Activated T-cell treated with anti-CD3 and anti-CD28 coated beads, Interleukin-2, amount 50 U/mL, for 48 hours (primary cell): ENCODE results near the gene CRTC3.
"Not testable (repeated sequence)": the region's sequence is repeated elsewhere in the genome, so short reads cannot be mapped to it uniquely, and the experiment has no call there.

Source experiments
- DNase-seq, 2 experiments: peaks; one replicate each; pipeline ENCODE4 v3.0.0-alpha.2; 2020

CRTC3 gene

DNA sequence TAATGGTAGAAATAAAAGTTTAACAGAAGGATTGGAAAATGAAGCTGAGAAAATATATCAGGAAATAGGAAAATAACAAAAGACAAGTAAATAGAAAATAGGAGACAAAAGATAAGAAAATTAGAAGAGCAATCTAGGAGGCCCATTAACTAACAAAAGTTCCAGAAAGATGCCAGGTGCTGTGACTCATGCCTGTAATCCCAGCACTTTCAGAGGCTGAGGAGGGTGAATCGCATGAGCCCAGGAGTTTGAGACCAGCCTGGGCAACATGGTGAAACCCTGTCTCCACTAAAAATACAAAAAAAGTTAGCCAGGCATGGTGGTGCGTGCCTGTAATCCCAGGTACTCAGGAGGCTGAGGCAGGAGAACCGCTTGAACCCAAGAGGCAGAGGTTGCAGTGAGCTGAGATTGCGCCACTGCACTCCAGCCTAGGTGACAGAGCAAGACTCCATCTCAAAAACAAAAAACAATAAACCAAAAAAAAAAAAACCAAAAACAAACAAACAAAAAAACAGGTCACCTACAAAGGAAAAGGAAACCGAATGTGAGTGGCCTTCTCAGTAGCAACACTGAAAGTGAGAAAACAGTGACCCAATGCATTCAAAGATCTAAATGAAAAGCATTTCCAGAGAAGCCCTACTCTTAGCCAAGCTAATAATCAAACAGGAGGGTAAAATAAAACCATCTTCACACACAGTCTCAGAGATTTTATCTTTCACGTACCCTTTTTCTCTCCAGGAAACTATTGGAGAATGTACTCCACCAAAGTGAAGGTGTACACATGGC, 5.5 kb upstream of the CRTC3 start:
- DNase-seq, result not testable (repeated sequence)

DNA sequence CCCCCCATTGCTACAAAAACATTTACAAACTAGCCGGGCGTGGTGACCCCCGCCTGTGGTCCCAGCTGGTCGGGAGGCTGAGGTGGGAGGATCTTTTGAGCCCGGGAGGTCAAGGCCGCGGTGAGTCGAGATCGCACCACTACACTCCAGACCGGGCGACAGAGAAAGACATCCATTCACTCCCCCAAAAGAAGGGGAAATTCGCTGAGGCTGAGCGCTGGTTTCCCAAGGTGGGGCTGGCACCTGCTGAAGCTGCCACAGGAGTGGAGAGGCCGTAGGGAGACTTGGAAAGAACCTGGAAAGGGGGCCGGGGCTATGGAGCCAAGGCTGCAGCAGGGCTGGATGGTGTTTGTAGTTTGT, 732 bp upstream of the CRTC3 start:
- no peak for DNase-seq

DNA sequence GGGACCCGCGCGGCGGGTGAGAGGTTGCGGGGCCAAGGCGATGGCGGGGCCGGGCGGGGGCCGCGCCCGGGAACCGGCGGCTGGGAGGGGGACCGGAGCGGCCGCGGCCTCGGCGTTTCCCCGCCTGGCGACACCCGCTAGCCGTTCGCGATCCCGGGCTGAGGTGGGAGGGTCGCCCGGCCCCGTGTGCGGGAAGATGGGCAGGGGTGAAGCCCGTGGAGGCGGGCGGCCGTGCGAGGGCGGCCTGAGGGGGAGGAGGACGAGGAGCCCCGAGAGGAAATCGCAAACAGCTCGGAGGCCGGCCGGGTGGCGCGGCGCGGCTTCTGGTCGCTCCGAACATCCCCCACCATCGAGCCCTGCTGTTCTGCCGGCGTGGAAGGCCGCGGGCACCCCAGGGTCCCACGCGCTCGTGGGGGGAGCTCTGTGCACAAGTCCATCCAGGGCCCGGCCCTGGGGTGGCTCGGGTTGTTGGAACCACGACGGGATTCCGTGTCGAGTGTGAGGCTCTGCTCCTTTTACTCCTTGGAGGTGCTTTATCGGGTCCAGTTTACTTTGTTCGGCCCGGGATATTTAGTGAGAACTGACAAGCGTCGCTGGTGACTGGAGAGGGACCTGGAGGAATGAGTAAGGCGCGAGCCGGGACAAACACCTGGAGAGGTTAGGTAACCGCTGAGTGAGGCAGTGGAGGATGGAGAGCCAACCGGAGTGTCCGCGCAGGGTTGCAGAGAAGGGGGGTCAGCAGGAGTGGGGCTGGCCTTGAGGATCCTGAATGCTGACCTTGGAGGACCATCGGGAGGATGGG, 728 bp downstream of the CRTC3 start:
- peak; percentile 55 to 74 for DNase-seq

DNA sequence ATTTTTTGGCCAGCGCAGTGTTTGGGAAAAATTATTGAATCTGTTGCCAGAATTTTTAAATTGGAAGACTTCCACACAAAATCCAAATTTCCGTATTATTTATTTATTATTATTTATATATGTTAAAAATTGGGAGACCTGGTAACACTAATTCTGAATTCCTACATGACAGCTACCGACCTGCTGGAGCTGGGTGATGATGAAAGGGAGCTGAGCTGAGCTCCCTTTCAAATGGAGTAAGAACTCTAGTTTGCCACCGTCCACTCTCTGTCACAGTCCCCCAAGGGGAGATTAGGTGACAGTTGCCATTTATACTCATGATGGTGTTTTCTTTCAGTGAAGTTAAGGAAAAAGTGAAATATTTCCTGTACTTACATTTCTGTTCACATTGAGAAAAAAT, 1.4 kb downstream of the CRTC3 start:
- DNase-seq, result no peak

DNA sequence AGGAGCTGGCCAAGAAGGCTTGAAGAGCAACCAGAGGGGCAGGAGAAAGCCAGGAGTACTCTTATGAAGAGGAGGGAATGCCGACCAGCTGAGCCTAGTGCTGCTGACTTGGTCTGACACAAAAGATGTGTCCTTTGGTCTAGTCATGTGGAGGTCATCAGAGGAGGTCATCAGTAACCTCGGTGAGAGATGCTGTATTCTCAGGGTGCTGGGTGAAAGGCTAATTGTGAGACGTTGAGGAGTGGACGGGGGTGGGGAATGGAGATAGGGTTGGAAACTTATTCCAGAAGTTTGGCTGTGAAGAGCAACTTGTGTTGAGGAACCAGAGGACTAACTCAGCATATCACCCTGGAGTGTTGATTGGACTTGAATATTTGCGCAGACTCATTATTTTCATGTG, 5.5 kb downstream of the CRTC3 start:
- no peak for DNase-seq

DNA sequence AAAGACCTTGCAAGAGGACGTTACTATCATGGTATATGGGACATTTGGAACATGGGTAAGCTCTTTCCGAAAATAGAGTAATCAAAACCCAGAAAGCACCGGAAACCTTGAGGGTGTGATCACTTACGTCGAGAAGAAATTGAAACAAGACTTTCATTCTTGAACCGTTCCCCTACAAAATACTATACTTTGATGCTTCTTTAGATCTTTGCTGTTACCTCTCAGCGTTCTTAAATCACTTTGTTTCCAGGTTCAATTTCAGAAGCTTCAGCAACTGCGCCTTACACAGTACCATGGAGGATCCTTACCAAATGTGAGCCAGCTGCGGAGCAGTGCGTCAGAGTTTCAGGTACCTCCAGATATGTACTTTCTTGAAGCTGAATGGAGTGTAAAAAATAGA, 10.1 kb downstream of the CRTC3 start:
- peak in 1 of 2 experiments; percentile 54 for DNase-seq

DNA sequence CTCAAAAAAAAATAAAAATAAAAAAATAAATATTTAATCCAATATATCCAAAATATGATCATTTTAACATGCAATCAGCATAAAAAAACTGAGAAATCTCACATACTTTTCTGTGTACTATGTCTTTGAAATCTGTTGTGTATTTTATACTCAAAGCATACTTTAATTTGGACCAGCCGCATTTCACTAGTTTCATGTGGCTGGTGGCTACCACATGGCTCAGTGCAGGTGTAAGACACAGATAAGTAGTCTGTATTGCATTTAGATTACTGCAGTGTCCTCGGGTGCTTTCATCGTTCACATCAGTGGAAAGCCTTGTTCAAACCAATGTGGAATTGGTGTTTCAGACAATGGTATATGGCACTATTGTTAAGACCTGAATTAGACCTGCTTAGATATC, 11.0 kb downstream of the CRTC3 start:
- DNase-seq, result no peak

DNA sequence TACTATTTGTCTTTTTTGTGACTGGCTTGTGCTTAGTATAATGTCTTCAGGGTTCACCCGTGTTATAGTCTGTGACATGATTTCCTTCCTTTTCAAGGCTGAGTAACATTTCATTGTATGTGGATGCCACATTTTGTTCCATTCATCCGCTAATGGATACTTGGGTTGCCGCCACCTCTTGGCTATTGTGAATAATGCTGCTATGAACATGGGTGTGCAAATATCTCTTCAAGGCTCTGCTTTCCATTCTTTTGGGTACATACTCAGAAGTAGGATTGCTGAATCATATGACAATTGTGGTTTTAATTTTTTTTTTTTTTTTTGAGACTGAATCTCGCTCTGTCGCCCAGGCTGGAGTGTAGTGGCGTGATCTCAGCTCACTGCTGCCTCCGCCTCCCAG, 15.4 kb downstream of the CRTC3 start:
- DNase-seq, result no peak

DNA sequence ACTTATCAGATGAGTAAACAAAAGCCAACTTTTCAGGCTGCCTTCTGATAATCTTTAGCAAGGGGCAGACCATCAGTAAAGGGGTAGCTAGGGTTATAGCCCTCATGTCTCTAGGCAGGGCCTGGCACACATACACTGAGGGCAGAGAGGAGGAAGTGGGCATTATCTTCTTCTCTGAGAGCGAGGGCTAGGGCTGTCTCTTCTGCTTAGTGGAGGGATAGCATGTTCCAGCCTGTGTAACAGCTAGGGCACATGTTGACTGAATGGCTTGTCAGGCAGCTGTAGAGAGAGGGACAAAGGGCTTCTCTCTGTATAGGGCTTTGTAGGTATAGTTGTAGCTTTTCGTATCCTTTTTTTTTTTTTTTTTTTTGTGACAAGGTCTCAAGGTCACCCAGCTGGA, 17.8 kb downstream of the CRTC3 start:
- DNase-seq, result no peak

DNA sequence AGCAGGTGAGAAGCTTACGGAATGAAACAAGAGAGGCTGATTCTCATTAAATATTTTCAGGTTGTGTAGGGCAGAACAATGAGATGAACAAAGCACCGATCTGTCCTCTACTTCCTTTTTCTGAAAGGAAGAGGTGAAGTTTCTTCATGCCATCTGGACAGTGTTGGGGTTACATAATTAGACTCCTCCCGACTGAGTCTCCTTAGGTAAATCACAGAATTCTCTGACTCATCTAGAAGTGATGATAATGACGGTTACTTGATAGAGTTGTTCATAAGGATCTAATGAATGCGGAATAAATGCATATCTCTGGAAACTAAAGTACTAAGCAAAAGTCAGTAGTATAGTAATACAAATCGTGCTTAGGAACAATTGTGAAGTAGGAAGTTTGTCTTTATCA, 21.2 kb downstream of the CRTC3 start:
- DNase-seq, result no peak

DNA sequence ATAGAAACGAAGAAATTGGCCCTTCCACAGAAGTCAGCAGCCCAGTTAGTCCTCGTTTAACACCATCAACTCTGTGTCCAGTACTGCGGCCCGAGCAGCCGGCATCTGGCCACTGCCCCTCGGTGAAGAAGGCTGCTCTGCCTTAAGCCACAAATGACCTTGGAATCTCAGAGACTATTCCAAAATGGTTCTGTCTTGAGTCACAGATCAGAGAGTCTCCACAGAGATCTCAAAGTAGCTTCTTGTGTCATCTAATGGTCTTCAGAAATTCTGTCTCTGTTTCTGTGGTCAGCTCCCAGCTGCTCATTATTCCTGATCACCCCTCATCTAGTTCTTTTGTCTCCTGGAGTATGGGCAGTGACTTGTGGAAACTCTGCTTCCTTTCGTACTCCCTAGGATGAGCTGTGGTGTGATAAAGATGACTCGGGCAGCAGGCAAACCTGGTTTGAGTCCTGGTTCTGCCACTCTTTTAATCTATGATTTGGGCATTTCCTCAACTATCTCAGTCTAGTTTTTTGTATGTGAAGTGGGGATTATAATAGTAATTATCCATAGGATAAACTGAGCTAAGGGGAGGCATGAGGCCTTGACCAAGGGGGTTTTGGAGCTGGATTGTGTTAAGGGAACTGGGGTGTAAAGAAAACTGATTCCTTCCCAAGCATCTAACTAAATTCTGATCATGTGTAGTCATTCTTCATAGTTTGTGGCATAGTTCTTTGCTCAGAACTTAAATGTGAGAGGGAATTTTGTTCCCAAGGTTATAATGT, 22.6 kb downstream of the CRTC3 start:
- no peak for DNase-seq

DNA sequence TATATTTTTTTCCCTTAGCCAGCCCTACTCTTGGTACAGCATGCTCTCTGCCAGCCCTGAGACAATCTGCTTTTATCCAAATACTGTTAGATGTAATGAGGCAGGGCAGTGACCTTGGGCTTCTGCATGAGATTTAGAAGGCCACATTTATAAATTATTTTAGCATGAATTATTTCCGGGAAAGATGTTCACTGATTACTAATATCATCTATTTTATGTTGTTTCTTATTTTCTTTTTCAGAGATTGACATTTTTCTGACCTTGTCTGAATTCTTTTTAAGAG, 23.1 kb downstream of the CRTC3 start:
- DNase-seq, result no peak

DNA sequence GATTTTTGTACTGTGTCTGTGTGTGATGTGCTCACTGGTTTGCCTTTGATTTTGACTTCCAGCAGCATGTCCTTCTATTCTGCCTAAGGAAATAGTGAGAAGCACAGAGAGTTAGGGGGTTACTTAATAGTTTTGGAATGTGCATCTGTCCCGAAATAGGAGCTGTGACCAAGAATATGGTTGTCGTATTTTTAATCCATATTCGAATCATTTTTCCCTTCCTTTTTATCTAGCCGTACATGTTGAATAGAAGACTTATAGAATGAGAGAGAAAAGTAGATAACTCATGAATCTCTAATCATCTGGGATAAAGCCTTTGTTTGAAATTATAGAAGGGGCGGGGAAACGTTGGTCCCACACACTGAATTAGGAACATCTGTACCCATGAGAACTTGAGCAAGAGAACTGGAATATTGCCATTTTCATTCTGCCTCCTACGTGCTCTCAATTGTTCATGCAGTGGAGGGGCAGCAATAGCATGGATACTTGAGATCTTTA, 23.6 kb downstream of the CRTC3 start:
- no peak for DNase-seq

DNA sequence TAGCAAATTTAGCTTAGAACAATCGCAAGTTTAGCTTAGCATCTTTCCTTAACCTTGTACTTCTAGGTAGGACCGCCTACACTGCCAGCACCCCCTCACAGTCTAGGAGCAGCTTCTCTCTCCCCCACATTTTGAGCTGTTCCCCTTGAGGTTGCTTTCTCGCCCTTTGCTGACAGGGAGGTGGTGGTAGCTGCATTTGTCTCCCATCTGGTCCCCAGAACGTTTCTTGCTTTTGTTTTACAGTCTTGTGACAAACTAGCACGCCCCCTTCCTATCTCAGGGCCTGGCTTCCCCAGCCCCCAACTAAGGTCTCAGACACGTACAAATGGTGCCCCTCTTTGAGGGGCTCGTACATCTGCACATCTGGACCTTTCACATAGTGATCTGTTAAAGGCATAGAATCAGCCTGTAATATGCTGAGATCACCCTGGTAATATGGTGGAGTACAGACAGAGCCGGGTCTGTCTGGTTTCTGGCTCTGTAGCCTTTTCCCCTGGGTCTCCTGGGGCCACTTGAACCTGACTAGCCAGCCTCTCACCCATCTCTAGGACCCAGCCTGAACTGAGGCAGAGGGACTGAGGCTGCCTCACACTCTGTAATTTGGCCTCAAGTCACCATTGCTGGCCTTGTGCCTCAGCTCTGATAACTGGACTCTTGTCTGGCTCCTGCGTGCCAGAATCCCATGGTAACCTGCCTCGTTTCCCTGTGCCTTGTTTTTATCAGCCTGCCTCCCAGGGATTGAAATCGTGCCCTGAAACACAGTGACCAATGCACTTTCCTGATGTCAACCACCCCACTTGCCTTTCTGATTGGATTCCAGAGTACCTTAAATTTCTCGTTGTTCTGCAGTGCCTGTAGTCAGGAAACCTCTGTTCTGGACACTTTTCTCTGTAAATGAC, 27.7 kb downstream of the CRTC3 start:
- no peak for DNase-seq

DNA sequence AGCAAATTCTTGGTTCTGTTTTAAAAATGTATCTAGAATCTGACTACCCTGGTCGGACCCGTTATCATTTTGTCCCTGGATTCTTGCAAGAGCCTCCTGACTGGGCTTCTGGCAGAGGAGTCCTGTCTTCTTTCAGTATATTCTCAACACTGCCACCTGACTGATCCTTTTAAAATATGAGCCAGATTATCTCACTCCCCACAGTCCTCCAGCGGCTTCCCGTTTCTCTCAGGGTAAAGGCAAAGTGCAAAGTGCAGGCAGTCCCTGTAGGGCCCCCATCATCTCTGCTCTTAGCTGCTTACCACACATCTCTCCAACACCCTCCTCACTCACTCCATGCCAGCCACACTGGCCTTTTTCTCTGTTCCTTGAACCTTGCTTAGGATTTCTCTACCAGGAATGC, 28.4 kb downstream of the CRTC3 start:
- no peak for DNase-seq

DNA sequence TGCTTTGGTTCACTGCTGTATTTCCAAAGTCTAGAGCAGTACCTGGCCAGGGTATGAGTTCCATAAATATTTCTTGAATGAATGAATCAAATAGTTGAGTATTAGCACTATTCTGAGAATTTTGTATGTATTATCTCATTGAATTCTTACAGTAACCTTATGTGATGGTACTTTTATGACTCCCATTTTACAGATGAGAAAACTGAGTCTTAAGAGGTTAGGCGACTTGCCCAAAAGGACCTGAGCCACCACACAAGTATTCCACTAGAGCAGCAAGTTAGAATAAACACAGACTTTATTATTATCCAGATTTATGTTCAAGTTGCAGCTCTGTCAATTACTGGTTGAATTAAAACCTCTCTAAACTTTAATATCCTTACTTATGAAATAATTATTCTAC, 29.4 kb downstream of the CRTC3 start:
- DNase-seq, result no peak

DNA sequence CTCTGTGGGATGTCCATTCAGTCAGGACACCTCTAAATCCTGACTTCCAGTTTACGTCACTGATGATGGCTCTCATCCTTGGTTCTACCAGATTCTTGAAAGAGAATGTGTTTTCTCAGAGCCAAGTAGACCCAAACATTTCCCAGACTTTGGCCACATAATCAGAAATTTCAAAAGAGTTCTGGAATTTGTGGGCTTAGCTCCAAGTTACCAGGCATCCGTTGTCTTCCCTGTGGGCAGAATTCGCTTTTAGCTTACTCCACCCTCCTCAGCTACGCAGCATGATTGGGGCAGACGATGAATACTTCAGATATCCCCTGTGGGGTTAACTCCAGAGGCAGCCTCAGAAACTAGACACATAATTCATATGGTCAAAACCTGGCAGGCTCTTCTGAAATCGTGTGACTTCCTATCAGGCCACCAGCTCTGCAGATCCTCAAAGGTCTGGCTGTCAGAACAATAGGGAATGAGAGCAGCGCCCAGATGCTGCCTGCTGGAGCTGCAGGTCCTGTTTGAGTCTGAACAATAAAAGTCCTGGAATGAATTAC, 30.6 kb downstream of the CRTC3 start:
- DNase-seq, result no peak

DNA sequence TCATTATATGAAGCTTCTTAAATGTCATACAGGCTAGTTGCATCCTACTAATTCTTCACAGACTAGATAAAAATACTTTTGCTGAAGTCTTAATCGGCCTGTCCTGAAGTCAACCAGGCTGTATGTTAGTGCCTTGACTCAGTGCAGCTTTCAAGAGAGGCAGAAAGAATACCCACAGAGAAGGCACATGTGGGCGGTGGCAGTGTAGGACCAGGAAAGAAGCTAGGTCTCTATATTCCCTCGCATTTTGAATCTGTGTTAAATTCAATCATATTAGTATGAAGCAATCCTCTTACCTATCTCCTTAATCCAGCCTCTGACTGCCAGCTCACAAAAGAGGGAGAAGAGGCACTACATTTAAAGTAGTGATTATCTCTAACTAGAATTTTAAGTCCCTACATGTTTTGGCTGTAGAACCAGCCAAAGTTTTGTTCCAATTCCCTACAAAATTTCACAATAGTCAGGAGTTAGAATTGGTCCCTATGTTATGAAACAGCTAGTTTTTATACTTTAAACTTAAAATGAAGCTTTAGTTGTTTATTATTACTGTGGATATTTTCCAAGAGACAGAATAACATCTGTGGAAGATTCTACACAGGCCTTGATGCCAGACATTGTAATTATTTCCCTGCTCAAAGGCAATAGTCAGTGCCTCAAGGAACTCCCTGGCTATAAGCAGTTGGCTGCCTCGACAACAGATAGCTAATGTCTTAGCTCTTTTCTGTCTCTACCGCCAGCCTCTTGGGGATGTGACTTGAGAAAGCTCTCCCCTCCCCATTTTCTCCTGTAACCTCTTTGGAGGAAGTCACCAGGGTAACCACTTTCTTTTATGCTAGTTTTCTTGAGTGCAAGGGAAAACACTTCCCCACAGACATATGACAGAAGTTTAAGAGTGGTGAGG, 31.9 kb downstream of the CRTC3 start:
- peak in 1 of 2 experiments; percentile 35 for DNase-seq

DNA sequence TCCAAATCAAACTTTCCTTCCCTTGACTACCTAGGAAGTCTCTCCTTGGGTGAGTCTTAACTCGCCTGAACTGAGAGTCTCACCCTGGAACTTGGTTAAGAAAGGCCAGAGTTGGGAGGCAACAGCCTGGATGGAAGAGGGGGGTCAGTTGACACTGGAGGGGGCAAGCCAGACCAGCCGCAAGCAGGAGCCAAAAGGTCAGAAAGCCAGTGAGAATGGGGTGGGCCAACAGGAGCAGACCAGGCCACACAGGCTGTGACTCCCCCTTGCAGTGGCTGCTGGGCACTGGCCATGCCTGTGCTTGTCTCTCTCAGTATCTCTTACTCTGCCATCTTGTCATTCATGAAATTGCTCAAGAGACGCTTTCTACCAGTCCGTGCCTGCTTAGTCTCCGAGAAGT, 32.9 kb downstream of the CRTC3 start:
- peak in 1 of 2 experiments; percentile 12 for DNase-seq

DNA sequence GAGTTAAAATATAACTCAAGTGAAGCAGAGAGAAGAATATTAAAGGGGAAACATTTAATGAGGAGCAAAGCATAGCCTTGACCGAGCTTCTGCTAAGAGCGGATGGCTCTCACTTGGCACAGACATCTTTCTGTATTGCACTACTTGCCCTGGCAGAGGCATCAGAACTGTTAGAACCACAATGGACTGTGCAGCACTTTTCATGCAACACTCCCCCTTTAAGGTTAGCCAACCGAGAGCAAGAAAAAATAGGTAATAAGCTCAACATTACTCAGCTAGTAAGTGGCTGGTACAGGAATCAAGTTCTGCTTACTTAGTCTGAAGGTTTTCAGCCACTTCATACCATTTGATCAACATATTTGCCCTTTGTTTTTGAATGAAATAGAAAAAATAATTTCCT, 33.7 kb downstream of the CRTC3 start:
- peak in 1 of 2 experiments; percentile 16 for DNase-seq

DNA sequence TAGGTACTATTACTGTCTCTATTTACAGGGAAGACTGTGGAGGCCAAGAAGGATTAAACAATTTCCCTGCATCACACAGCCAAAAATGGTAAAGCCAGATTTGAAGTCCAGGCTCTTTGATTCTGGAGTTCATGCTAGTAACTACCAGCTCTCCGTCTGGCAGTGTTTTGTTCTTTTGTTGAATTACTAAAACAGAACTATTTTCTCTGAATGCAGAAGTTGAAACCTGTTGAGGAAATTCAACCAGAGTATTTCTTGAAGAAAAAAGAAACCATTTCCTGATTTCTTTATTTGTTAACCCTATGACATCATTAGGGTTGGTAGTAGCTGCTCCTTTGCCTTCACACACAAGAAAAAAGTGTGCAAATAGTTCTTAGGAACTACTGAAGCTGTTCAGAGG, 34.3 kb downstream of the CRTC3 start:
- DNase-seq, result no peak
